Breast epithelium (tissue), 3 donors: ENCODE data around the gene PAK5.

Source experiments
- POLR2A ChIP-seq: fragments of 450-650 bp; IDR thresholded peaks from one replicate; pipeline ENCODE4 v1.6.1; 2016; ENCODE audit warnings: antibody characterized with exemption, mild to moderate bottlenecking, moderate library complexity
- TF ChIP-seq, protein P1 (sequence below), 3 donors: fragments of 450-650 bp; IDR thresholded peaks; one replicate each; pipeline ENCODE4 v1.5.1; 2016 to 2017; ENCODE audit warnings: antibody characterized with exemption in 3 of 3, mild to moderate bottlenecking in 3 of 3, moderate library complexity in 3 of 3

- TF ChIP-seq, protein P1, sequence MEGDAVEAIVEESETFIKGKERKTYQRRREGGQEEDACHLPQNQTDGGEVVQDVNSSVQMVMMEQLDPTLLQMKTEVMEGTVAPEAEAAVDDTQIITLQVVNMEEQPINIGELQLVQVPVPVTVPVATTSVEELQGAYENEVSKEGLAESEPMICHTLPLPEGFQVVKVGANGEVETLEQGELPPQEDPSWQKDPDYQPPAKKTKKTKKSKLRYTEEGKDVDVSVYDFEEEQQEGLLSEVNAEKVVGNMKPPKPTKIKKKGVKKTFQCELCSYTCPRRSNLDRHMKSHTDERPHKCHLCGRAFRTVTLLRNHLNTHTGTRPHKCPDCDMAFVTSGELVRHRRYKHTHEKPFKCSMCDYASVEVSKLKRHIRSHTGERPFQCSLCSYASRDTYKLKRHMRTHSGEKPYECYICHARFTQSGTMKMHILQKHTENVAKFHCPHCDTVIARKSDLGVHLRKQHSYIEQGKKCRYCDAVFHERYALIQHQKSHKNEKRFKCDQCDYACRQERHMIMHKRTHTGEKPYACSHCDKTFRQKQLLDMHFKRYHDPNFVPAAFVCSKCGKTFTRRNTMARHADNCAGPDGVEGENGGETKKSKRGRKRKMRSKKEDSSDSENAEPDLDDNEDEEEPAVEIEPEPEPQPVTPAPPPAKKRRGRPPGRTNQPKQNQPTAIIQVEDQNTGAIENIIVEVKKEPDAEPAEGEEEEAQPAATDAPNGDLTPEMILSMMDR (IDR thresholded peaks at IDR 0.05), result no peak
- TF ChIP-seq POLR2A, result no peak
Measured at GRCh38 chr20:9534025-9534424, 304.9 kb downstream of the PAK5 start.
